Tibial artery (tissue), 4 donors: ENCODE data around the gene SIX1.
A peak's percentile ranks its signal among the peaks of the same experiment; 100 is the strongest.

Source experiments
- DNase-seq, 2 donors: peaks; one replicate each; pipeline ENCODE4 v3.0.0-alpha.2; 2019
- H3K27ac ChIP-seq, 2 donors: fragments of 200-600 bp; sonication (generic) in 1 of 2; 1 replicate in 1 of 2; 2 replicates in 1 of 2; pipeline ENCODE4 v1.5.1; 2018 to 2019; ENCODE audit warnings: mild to moderate bottlenecking in 1 of 2
- H3K27me3 ChIP-seq, 2 donors: fragments of 200-600 bp; sonication (generic) in 1 of 2; one replicate each; pipeline versions ENCODE4 v1.5.1 to v1.6.0; 2016 to 2019
- H3K36me3 ChIP-seq, 3 donors: fragments of 200-600 bp; sonication (generic) in 2 of 3; one replicate each; pipeline ENCODE4 v1.5.1; 2016 to 2019; ENCODE audit warnings: mild to moderate bottlenecking in 2 of 3
- H3K4me1 ChIP-seq, 4 donors: fragments of 200-600 bp; sonication (generic) in 2 of 4; 1 replicate in 3 of 4; 2 replicates in 1 of 4; pipeline ENCODE4 v1.5.1; 2016 to 2019
- H3K4me3 ChIP-seq, 2 donors: fragments of 200-600 bp; sonication (generic) in 1 of 2; 1 replicate in 1 of 2; 2 replicates in 1 of 2; pipeline ENCODE4 v1.5.1; 2018 to 2019; ENCODE audit warnings: mild to moderate bottlenecking in 2 of 2
- H3K9me3 ChIP-seq, 3 donors: fragments of 200-600 bp; sonication (generic) in 1 of 3; one replicate each; pipeline ENCODE4 v1.5.1; 2016 to 2019
- CTCF ChIP-seq, 2 experiments: fragments of 200-600 bp in 1 of 2; fragments of 450-650 bp in 1 of 2; IDR thresholded peaks; one replicate each; pipeline ENCODE4 v1.5.1; 2017 to 2019; ENCODE audit warnings: antibody characterized with exemption in 2 of 2, mild to moderate bottlenecking in 1 of 2, moderate library complexity in 1 of 2
- intact Hi-C: fragments of 100-400 bp; cut with DNase I; formaldehyde crosslinking; loops from one replicate; pipeline ENCODE4 v1.15.0; 2023; ENCODE audit warnings: low total_unique reads

The SIX1 gene

GRCh38 chr14:60622210-60622916, 26.9 kb downstream of the SIX1 start:
- intact Hi-C loops = no loop called here
- Histone ChIP-seq H3K4me1 (peaks cover 0 to 29% (median 0%) of the 10 kb centered on the region in 4 donors), H3K4me3 (no peak overlapping the region), H3K9me3 (no peaks in the 10 kb centered on the region), H3K27me3 (no peaks in the 10 kb centered on the region), H3K36me3 (no peaks in the 10 kb centered on the region), H3K27ac (peak overlapping the region; percentile 15 to 18)
- no peak for TF ChIP-seq CTCF (IDR thresholded peaks at IDR 0.05)
- no peak for DNase-seq

GRCh38 chr14:60621386-60621785, 27.9 kb downstream of the SIX1 start:
- intact Hi-C loops = no loop called here
- Histone ChIP-seq H3K9me3 (no peaks in the 10 kb centered on the region), H3K36me3 (no peaks in the 10 kb centered on the region), H3K27me3 (no peaks in the 10 kb centered on the region), H3K27ac (peak overlapping the region in 1 of 2 donors; percentile 15), H3K4me1 (peaks cover 0 to 37% (median 2%) of the 10 kb centered on the region in 4 donors), H3K4me3 (no peak overlapping the region)
- DNase-seq = no peak
- no peak for TF ChIP-seq CTCF (IDR thresholded peaks at IDR 0.05)

- H3K36me3 ChIP-seq = no peaks in the 10 kb centered on the region
- no peaks in the 10 kb centered on the region for H3K27me3 ChIP-seq
- no peak for DNase-seq
- H3K9me3 ChIP-seq = no peaks in the 10 kb centered on the region
- H3K4me1 ChIP-seq = peaks cover 0 to 32% (median 5%) of the 10 kb centered on the region in 4 donors
- no peak for TF ChIP-seq CTCF (IDR thresholded peaks at IDR 0.05)
- no peak overlapping the region for H3K4me3 ChIP-seq
- intact Hi-C loops = no loop called here
- H3K27ac ChIP-seq = no peak overlapping the region
These were observed 31.0 kb downstream of the SIX1 start for GRCh38 chr14:60618241-60618640.

GRCh38 chr14:60616461-60616959, 32.8 kb downstream of the SIX1 start:
- no peak for TF ChIP-seq CTCF (IDR thresholded peaks at IDR 0.05)
- no peaks in the 10 kb centered on the region for H3K9me3 ChIP-seq
- no peaks in the 10 kb centered on the region for H3K36me3 ChIP-seq
- H3K4me1 ChIP-seq = peaks cover 0 to 14% (median 5%) of the 10 kb centered on the region in 4 donors
- DNase-seq = no peak
- peak overlapping the region; percentile 32 to 47 for H3K27ac ChIP-seq
- H3K27me3 ChIP-seq = no peaks in the 10 kb centered on the region
- intact Hi-C loops = no loop called here
- no peak overlapping the region for H3K4me3 ChIP-seq

GRCh38 chr14:60602291-60602690, 47.0 kb downstream of the SIX1 start:
- H3K4me3 ChIP-seq = no peak overlapping the region
- no peaks in the 10 kb centered on the region for H3K27me3 ChIP-seq
- DNase-seq = no peak
- intact Hi-C loops = no loop called here
- TF ChIP-seq CTCF (IDR thresholded peaks at IDR 0.05) = no peak
- no peak overlapping the region for H3K27ac ChIP-seq
- H3K36me3 ChIP-seq = no peaks in the 10 kb centered on the region
- H3K9me3 ChIP-seq = no peaks in the 10 kb centered on the region
- no peaks in the 10 kb centered on the region for H3K4me1 ChIP-seq
